ENCODE measurements around the gene TTN.

DNA sequence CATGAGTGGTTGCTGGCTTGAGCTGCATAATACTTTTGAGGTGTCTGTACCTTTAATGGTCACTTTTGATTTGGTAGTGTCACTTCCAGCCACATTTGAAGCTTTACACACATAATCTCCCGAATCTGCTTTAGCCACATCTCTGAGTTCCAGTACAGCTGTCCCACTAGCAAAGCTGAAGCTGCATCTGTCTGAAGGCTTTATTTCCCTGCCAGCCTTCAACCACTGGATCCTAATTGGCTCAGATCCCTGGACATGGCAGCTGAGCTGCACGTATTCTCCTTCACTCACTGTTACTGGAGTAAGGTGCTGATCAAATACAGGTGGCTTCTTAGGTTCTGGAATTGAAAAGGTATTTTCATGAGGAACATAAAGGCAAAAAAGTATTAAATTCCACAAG, 99.7 kb downstream of the TTN start:
- no peak for TF ChIP-seq CTCF (conservative IDR thresholded peaks at IDR 0.05 in 1 of 2, IDR thresholded peaks at IDR 0.05 in 1 of 2; ENCODE audit: low read depth in 1 of 2, low read length in 2 of 2)
- no peak for TF ChIP-seq EZH2 (IDR thresholded peaks at IDR 0.05; ENCODE audit: low read length, missing control alignments)

All from fibroblast of lung (primary cell).